Astrocyte of the cerebellum (primary cell): ENCODE data around the gene UCN3.
"Not testable (repeated sequence)": the region's sequence is repeated elsewhere in the genome, so short reads cannot be mapped to it uniquely, and the experiment has no call there.

Experiments
- DNase-seq: peaks from one replicate; pipeline ENCODE4 v3.0.0-alpha.2; 2011; ENCODE audit warnings: low read depth
- H3K4me3 ChIP-seq: 2 replicates; pipeline ENCODE4 v1.5.1; 2011; ENCODE audit warnings: mild to moderate bottlenecking, low read depth, low read length, moderate library complexity
- CTCF ChIP-seq: IDR thresholded peaks from 2 replicates; pipeline ENCODE4 v1.5.1; 2012; ENCODE audit warnings: low read length, low read depth, moderate library complexity, mild to moderate bottlenecking; ENCODE audit errors: missing control alignments
- in situ Hi-C: cut with HindIII; loops from 2 replicates; pipeline ENCODE4 v1.10.0; 2017; ENCODE audit warnings: low sequenced_read_pairs

UCN3 gene

GRCh38 chr10:5370493-5371352 is 6.0 kb downstream of the UCN3 start:
- no peak for TF ChIP-seq CTCF
- no peak for DNase-seq
- no peak overlapping the region for H3K4me3 ChIP-seq
- in situ Hi-C loops = no loop called here

DNA sequence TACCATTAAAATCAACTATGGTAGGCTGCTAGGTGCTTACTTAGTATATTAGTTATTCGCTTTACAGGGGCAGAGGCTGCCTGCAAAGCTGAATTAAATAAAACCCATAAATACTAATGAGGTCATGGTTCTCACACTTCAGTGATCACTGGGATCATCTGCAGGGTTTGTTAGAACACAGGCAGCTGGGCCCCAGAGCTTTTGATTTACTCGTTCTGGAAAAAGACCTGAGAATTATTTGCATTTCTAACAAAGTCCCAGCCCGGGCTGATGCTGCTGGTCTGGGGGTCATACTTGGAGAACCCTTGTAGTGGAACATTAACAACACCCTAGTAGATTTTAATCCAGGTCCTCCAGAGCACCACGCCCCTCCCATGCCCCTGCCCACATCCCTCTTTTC is 8.5 kb downstream of the UCN3 start:
- H3K4me3 ChIP-seq = no peak overlapping the region
- DNase-seq = no peak
- in situ Hi-C loops = no loop called here
- TF ChIP-seq CTCF = no peak

GRCh38 chr10:5373891-5374611 is 9.3 kb downstream of the UCN3 start:
- in situ Hi-C loops = no loop called here
- no peak for DNase-seq
- no peak overlapping the region for H3K4me3 ChIP-seq
- no peak for TF ChIP-seq CTCF

GRCh38 chr10:5376450-5376849 is 11.7 kb downstream of the UCN3 start:
- no peak for TF ChIP-seq CTCF
- DNase-seq = no peak
- in situ Hi-C loops = no loop called here
- H3K4me3 ChIP-seq = no peak overlapping the region

DNA sequence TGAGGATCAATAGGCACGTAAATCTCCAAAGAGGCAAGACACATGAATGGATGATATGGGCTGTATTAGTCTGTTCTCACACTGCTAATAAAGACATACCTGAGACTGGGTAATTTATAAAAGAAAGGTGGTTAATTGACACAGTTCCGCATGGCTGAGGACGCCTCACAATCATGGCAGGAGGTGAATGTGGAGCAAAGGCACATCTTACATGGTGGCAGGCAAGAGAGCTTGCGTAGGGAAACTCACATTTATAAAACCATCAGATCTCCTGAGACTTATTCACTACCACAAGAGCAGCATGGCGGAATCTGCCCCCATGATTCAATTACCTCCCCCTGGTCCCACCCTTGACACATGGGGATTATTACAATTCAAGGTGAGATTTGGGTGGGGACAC is 14.4 kb downstream of the UCN3 start:
- H3K4me3 ChIP-seq, DNase-seq, in situ Hi-C loops: not testable (repeated sequence)

DNA sequence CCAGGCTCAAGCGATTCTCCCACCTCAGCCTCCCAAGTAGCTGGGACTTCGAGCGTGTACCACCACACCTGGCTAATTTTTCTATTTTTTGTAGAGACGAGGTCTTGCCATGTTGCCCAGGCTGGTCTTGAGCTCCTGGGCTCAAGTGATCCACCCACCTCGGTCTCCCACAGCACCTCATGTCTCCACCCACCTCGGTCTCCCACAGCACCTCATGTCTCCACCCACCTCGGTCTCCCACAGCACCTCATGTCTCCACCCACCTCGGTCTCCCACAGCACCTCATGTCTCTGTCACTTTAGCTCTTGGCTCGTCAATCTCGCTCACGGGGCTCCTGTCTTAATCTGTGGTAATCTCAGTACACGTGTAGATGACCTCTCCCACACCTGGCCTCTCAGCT is 15.6 kb downstream of the UCN3 start:
- H3K4me3 ChIP-seq, DNase-seq, in situ Hi-C loops: not testable (repeated sequence)

DNA sequence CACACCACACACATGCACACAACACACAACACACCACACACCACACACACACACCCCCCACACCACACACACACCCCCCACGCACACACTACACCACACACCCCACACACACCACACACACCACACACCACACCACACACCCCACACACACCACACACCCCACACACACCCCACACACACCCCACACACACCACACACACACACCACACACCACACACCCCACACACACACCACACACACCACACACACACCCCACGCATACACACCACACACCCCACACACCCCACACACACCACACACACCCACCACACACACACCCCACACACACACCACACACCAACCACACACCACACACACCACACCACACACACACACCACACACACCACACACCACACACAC is 16.4 kb downstream of the UCN3 start:
- DNase-seq = no peak
- in situ Hi-C loops = no loop called here
- H3K4me3 ChIP-seq = no peak overlapping the region
- TF ChIP-seq CTCF = no peak
